ENCODE results near the gene STK26.

The STK26 gene

DNA sequence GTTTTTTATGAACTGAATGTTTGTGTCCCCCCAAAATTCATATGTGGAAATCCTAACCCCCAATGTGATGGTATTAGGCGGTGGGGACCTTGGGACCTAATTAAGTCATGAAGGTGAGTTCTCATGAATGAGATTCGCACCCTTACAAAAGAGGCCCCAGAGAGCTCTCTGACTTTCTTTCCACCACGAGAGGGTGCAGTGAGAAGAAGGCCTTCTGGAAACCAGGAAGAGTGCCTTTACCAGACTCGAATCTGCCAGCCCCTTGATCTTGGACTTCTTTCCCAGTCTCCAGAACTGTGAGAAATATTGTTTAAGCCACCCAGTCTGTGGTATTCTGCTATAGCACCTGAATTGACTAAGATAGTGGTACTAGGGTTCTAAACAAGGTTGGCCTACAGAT, 40.8 kb downstream of the STK26 start:
- TF ChIP-seq, protein P1, sequence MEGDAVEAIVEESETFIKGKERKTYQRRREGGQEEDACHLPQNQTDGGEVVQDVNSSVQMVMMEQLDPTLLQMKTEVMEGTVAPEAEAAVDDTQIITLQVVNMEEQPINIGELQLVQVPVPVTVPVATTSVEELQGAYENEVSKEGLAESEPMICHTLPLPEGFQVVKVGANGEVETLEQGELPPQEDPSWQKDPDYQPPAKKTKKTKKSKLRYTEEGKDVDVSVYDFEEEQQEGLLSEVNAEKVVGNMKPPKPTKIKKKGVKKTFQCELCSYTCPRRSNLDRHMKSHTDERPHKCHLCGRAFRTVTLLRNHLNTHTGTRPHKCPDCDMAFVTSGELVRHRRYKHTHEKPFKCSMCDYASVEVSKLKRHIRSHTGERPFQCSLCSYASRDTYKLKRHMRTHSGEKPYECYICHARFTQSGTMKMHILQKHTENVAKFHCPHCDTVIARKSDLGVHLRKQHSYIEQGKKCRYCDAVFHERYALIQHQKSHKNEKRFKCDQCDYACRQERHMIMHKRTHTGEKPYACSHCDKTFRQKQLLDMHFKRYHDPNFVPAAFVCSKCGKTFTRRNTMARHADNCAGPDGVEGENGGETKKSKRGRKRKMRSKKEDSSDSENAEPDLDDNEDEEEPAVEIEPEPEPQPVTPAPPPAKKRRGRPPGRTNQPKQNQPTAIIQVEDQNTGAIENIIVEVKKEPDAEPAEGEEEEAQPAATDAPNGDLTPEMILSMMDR (conservative IDR thresholded peaks at IDR 0.05; ENCODE audit: control insufficient read depth, insufficient read depth, low read depth, low read length), result no peak
- no peak for DNase-seq (ENCODE audit: low read depth)
- H3K4me3 ChIP-seq (ENCODE audit: control insufficient read depth, low read depth, low read length), result no peak overlapping the region

DNA sequence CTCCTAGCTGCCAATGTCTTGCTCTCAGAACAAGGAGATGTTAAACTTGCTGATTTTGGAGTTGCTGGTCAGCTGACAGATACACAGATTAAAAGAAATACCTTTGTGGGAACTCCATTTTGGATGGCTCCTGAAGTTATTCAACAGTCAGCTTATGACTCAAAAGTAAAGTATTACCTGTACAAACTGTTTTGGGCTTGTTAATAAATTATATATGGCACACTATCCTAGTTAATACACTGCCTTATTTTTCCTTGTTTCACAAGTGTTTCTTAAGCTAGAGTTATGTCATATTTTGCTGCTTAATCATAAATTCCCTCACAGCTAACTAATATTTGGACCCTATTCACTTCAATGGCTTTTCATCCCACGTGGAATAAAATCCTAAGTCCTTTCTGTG, 45.3 kb downstream of the STK26 start:
- TF ChIP-seq, protein P1 (conservative IDR thresholded peaks at IDR 0.05; ENCODE audit: control insufficient read depth, insufficient read depth, low read depth, low read length), result no peak
- DNase-seq (ENCODE audit: low read depth), result no peak
- H3K4me3 ChIP-seq (ENCODE audit: control insufficient read depth, low read depth, low read length), result no peak overlapping the region

DNA sequence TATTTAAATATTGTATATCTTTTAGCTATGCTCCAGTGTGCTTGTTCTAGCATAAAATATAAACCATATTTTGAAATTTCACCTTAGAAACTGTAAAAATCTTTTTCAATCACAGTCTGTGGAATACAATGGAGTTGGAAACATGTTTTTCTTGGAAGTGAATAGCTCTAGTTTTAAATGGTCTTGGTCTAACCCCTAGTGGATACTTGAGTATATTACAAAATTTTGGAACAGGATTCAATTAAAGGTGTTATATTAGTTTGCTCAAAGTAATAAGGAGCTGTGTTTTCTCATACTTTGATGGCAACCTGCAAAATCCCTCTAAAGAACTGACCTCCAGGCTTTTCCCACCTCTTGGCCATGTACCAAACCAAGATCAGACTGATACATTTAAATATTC, 48.2 kb downstream of the STK26 start:
- H3K4me3 ChIP-seq (ENCODE audit: control insufficient read depth, low read depth, low read length), result no peak overlapping the region
- peak; percentile 38 for DNase-seq (ENCODE audit: low read depth)
- TF ChIP-seq, protein P1 (conservative IDR thresholded peaks at IDR 0.05; ENCODE audit: control insufficient read depth, insufficient read depth, low read depth, low read length), result peak; percentile 35

DNA sequence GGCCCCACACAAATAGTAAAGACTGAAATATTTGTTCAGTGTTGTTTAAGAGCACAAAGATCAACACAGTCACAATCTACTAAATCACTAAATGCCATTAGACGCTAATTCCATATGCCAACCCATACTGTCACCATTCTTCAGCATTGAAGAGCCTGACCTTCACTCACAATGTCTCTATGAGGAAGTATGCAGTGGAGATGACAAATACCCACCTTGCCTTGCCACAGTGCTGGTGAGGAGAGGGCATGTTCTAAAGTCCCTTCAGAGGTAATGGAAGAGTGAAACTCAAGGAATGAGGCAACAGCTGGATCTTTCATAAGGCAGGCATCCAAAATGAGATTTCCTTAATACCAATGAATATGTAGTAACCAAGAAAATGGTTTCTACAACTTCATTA, 54.3 kb downstream of the STK26 start:
- TF ChIP-seq, protein P1 (conservative IDR thresholded peaks at IDR 0.05; ENCODE audit: control insufficient read depth, insufficient read depth, low read depth, low read length), result no peak
- no peak for DNase-seq (ENCODE audit: low read depth)
- H3K4me3 ChIP-seq (ENCODE audit: control insufficient read depth, low read depth, low read length), result no peak overlapping the region

DNA sequence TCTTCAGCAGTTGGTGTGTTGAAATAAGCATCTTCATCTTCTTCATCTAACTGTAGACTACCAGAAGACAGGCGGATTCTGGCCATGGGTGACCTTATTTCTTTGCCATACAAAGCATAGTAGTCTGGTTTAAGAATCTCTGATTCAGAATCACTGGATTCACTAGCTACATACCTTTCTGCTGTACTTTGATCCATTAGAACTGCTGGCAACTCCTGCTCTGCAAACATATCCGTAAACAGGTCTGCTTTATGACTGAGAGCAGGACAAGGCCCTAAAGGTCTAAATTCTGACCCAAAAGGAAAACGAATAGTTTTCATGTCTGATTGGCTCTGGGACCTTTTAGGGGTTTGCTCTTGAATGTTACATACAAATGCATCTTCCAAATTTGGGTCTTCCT, 54.8 kb downstream of the STK26 start:
- TF ChIP-seq, protein P1 (conservative IDR thresholded peaks at IDR 0.05; ENCODE audit: control insufficient read depth, insufficient read depth, low read depth, low read length), result no peak
- DNase-seq (ENCODE audit: low read depth), result no peak
- no peak overlapping the region for H3K4me3 ChIP-seq (ENCODE audit: control insufficient read depth, low read depth, low read length)

DNA sequence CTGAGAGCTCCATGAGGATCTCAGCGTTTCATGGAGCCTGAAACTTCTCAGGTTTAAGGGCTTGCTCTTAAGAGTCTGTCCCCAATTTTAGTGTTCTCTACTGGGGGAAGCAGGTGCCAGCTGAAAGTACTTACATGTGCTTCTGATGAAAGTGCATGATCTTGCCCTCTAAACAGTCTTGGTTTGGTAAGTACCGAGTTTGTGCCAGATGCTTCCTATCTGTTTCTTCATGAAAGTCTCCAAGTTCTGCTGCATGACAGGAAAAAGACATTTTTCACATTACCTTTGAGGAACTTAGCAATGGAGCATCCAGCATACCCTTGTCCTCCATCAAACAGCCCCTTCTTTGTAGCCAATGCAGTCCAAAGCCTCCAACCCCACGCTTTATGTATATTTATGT, 62.7 kb downstream of the STK26 start:
- TF ChIP-seq, protein P1 (conservative IDR thresholded peaks at IDR 0.05; ENCODE audit: control insufficient read depth, insufficient read depth, low read depth, low read length), result no peak
- no peak overlapping the region for H3K4me3 ChIP-seq (ENCODE audit: control insufficient read depth, low read depth, low read length)
- no peak for DNase-seq (ENCODE audit: low read depth)

DNA sequence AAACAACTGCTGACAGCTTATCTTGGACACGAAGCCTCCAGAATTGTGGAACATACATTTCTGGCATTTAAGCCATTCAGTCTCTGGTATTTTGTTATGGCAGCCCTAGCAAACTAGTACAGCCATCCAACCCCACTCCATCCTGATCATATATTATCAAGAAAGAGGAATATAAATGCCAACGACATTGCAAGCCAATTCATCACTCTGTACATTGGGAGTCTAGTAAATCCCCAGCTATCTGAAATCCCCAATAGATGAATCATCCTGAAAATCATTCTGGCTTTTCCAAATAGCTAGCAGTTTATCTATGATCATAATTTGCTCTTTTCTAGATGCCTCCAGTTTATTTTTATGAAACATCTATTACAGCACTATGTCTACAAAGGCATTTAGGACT, 63.6 kb downstream of the STK26 start:
- TF ChIP-seq, protein P1 (conservative IDR thresholded peaks at IDR 0.05; ENCODE audit: control insufficient read depth, insufficient read depth, low read depth, low read length), result no peak
- no peak overlapping the region for H3K4me3 ChIP-seq (ENCODE audit: control insufficient read depth, low read depth, low read length)
- peak; percentile 12 for DNase-seq (ENCODE audit: low read depth)
